ENCODE measurements around the gene PNLIPRP2.

DNA sequence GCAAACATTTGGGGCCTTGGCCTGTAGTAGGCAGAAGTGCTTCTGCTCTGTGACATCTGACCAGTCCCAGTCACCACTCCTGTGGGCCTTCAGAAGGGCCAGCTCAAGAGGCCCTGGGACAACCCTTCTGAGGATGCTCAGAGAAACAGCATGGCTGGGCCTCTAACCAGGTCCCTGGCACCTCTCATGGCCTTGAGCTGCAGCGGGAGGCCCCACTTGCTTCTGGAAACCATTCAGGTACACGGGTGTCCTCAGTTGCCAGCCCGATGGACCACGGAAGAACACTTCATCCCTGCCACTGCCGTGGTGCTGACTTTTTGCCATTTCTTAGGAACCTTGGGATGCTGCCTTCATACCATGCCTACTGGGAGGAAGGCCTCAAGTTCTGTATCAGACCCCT lies 64.0 kb downstream of the PNLIPRP2 start:
- TF ChIP-seq EZH2 (IDR thresholded peaks at IDR 0.05), result no peak
- TF ChIP-seq POLR2AphosphoS5 (IDR thresholded peaks at IDR 0.05; ENCODE audit: borderline replicate concordance, low read depth, low read length), result no peak

All from SK-N-MC (cell line).